Cardiac septum (tissue), 1 donor: Measurements from ENCODE around the gene CA10. TPM values are rescaled to one million over a fixed set of nuclear protein-coding genes. Genes with fewer than 3 reads are reported as not detected.
A peak's percentile ranks its signal among the peaks of the same experiment; 100 is the strongest.

Experiments
- DNase-seq: peaks from one replicate; pipeline ENCODE4 v3.0.0-alpha.2; 2020; ENCODE audit warnings: low spot score
- intact Hi-C: fragments of 100-400 bp; cut with DNase I; formaldehyde crosslinking; loops from one replicate; pipeline ENCODE4 v1.14.0; 2022
- total RNA-seq: library from RNA; stranded (reverse); fragmentation: NEBNext Ultra II Directional; extraction: Animal tissue kit (Norgen Biotek cat#: 25700); gene quantifications from one replicate; pipeline ENCODE4 v1.2.1, GENCODE V29; 2021
- donor health status: DM: no; HTN: no; CAD: no.

The CA10 gene
- total RNA-seq, 1 donor from 2014 or later, result not detected

DNA sequence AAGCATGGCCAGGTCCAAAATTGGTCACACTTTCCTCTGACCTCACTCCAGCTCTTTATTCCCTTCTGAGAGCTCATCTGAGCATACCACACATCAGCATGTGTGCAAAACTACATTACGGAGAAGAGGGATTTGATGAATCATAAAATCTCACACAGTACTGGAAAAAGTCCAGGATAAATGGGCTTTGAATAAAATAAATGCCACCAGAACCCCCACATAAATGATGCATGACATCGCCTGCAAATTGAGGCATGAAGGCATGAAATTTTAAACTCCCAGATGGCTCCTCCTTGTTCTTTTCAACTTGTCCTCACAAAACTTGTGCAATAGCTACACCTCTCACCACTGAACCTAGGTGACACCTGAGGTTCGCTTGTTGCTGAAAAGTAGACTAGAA, 439.5 kb downstream of the CA10 start:
- intact Hi-C loops, result no loop called here
- no peak for DNase-seq

DNA sequence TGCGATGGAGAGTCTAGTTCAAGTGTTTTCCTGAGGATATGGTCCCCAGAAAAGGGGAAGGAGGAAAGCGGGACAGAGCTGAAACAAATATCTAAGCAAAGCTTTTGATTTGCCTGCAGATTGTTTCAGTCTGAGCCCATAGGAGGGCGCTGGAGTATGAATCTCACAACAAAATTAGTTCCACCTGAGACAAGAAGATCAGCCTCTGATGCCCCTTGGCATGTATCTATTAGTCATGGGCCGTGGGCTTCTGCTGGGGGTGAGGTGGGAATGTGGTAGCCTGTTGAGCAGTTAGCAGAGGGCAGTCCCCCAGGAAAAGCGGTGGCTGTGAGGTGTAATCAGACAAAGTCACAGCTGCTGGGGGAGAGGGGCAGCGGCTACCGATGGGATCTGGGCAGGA, 446.9 kb downstream of the CA10 start:
- DNase-seq, result no peak
- intact Hi-C loops, result no loop called here

DNA sequence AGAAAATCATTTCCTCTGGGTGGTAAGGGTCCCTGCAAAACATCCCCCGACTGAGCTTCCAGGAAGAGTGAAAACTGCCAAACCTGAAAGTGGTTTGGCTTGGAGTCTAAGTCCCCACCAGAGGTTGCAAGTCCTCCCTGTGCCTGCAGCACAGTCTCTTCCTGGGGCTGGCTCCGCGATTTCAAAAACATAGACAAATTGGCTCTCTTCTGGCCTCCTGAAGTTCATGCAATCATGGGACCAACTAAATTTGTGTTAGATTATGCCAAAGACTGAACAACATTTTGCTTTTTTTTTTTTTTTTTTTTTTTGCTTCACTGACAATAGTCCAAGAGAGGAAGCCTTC, 447.9 kb downstream of the CA10 start:
- DNase-seq, result no peak
- intact Hi-C loops, result no loop called here

DNA sequence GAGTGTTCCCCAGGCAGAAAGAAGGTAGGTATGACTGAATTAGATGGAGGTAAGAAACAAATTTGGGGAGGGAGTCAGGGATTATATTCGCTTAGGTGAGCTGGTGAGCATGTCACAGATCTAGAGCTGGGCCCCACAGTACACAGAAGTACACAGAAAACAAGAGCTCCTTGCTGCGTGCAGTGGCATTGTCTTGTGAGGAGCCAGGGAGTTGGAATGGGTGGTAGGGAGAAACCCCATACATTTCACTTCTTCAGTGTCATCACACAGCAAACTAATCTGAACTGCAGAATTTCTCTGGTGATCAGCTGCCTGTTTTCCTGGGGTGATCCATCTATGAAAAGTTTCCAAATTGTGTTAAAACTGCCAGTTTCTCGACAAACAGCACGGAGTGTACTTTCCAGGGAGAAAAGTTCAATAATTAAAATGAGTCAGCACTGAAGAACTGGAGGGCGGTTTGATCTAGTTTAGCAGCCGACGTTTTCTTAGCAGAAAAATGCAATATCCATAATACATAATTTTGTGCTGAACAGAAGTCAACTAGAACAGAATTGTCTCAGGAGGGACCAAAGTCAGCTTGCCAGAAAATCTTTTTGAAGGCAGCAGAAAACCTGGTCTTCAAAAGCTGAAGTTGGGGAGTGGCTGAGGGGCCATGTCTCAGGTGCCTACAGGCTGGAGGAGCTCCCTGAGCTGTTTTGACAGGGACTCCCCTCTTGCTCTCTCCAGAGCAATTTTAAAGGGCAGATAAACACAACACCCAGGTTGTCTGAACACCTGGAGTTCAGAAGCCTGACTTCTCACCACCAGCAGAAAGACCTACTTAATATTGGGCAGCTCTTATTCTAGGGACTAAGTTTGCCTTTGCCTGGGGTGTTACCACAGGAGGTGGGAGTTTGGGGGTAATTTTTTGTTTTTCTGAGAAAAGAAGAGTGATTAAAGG, 448.6 kb downstream of the CA10 start:
- DNase-seq, result no peak
- intact Hi-C loops, result no loop called here

DNA sequence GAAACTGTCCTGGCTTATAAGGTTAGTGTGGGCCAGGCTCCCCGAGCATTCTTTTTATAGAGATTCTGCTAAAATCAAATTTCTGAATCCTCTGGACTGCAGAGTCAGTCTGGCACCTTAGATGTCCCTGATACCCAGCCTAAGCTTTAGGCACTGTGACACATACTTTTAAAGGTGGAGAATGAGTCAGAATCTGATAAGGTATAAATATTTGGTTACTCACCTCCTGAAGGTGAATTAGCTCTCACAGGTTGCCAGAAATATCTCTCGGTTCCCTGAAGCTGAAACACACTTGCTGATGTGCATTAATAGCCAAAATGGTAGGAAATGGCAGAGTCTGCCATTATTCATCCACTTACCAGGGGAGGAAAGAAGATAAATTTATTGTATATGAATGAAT, 451.3 kb downstream of the CA10 start:
- DNase-seq, result no peak
- intact Hi-C loops, result no loop called here

DNA sequence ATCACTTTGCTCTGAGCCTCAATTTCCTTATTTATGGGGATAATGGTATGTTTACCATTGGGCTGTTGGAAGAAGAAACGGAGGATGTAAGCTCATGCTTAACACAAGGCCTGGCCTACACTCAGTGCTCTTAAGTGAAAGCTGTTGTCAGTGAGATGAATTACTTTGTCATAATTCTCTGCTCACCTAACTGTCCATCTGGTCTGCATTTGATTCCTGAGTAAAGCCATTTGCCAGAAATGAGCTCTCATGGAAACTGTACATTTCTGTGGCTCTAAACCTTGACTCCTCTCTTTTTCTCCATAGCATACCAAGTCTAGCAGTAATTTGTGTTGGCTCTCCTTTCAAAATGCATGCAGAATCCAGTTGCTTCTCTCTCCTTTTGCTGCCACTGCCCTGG, 452.4 kb downstream of the CA10 start:
- intact Hi-C loops, result no loop called here
- no peak for DNase-seq

DNA sequence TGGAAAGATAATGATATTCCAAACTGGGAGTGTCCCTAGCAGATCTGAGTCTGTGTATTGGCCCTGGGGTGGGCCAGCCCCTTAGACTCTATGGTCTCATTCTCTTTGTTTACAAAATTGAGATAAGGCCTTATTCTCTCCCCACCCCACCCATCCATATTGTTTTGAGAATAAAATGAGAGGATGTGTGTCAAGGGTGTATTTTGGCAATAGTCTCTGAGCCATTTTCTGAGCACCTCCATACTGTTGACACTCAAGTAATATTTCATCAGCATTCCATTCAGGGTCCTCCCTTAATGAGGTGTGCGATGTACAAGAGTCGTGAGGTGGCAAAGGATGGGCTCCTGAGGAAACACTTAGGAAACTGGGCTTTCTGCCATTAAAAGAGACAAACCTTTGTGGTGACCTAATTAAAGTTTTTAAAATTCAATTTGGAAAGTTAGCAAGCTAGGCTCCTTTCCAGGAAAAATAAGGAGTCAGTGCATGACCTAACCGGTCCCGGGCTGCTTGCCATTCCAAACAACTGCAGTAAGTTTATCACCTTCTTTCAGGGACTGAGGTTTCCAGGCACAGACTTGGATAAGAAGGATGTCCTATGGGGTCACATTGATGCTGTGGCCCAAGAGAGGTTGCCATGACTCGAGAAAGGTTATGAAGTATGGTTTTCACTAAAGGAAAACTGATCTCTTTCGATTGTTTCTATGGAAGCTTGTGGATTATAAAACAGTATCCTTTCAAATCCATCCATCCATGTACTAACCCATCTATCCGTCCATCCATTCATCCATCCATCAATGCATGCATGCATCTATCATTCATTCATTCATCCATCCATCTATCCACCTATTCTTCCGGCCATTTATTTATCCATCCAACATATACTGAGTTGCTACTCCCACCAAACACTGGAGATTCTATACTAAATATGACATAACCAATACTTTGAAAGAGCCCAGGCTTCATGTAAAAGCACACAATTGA, 454.9 kb downstream of the CA10 start:
- DNase-seq, result peak; percentile 82
- intact Hi-C loops, result no loop called here

DNA sequence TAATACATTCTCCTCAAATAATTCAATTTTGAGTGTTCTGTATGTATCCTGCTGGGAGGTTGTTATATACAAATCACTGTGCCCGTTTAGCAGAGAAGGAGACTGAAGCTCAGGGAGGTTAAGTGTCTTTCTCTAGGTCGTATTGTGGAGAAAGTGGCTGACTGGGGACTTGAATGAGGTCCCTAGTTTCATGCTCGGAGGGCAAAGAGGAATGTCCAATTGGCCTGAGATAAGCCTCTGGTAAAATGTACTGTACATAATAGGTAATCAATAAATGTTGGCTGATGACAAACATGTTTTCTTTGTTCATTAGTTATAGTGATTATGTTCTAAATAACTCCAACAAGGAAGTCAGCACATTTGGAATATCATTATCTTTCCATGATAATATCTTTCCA, 455.6 kb downstream of the CA10 start:
- DNase-seq, result no peak
- intact Hi-C loops, result no loop called here

DNA sequence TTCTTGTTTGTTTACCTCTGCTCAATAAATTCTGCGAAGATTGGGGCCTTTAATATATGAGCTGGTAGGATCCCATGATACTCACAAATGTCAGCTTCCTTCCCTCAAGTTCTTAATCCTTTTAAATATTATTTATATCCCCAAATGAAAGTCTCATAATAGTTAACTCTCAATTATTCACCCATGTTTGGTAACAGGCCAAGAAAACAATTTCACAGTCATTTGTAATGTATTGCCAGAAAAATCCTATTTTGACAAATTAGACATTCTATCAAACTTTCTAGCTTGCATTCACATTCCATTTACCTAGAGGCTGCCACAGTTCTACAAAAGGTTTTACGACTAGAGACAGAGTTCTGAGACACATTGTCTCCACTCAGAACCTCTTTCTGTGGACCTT, 457.0 kb downstream of the CA10 start:
- intact Hi-C loops, result no loop called here
- DNase-seq, result no peak

DNA sequence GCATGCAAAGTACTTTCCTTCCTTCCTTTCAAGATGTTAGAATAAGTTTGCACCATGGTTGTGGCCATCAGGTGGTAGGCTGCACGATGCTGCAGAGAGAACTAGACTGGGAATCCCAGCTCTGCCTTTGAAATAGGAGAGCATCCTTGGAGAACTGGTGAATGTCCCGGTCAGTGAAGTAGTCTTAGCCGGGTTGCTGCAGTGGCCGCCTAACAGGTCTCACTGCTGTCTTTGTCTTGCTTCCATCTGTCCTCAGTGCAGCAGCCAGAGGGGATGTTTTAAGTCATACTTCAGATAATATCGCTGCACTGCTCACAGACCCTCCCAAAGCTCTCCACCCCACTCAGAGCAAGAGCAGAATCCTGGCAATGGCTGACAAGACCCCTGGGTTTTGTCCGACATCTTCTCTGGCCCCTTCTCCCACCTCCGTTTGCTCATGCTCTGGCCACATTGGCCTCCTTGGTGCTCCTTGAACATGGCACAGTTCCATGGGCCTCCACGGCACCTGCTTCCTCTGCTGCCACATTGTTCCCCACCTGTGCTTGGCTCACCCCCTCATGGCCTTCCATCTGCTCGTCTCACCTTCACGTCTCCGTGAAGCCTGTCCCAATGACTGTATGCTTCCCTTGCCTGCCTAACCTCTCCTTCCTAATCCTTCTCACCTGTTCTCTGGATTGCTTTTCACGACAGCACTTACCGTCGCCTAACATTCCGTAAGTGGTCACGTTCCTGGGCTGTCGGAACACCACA, 458.3 kb downstream of the CA10 start:
- no peak for DNase-seq
- intact Hi-C loops, result no loop called here

DNA sequence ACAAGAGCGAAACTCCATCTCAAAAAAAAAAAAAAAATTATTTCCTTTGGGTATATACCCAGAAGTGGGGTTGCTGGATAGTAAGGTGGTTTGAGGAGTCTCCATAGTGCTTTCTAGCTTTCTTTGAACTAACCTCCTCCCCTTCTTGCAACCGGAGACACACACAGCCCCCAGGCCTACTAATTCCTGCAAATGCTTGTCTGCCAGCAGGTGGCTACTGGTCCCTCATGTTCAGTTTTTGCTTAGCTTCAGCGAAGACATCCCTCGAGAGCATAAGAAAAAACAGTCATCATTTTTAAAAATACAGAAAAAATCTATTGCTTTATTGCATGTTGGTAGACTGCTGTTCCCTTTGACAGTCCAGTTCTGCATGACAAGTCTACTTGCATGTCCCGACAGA, 459.2 kb downstream of the CA10 start:
- no peak for DNase-seq
- intact Hi-C loops, result no loop called here

DNA sequence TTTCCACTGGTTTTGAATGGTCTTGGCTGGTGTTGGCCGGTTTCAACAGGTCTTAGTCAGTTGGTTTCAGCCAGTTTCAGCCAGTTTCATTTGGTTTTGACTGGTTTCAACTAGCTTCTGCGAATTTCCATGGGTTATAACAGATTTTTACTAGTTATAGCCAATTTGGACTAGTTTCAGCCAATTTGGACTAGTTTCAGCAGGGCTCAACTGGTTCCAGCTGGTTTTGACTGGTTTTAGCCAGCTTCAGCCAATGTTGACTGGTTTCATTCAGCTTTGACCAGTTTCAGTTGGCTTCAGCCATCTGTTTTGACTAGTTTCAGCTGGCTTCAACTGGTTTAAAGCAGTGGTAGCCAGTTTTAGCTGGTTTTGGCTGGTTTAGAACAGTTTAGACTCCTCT, 465.6 kb downstream of the CA10 start:
- DNase-seq, result no peak
- intact Hi-C loops, result no loop called here

DNA sequence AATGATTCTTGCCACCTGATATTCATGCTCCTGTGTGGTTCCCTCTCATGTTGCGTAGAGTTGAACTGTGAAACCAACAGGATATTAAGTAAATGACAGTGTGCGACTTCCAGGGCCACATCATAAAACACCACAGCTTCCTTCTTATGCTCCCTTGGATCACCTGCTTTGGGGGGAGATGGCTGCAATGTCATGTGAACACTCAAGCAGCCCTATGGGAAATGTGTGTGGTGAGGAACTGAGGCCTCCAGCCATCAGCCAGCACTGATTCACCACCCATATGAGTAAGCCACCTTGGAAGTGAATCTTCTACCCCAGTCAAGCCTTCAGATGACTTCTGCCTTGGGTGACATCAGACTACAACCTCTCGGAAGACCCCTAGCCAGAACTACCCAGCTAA, 470.6 kb downstream of the CA10 start:
- intact Hi-C loops, result no loop called here
- DNase-seq, result no peak

DNA sequence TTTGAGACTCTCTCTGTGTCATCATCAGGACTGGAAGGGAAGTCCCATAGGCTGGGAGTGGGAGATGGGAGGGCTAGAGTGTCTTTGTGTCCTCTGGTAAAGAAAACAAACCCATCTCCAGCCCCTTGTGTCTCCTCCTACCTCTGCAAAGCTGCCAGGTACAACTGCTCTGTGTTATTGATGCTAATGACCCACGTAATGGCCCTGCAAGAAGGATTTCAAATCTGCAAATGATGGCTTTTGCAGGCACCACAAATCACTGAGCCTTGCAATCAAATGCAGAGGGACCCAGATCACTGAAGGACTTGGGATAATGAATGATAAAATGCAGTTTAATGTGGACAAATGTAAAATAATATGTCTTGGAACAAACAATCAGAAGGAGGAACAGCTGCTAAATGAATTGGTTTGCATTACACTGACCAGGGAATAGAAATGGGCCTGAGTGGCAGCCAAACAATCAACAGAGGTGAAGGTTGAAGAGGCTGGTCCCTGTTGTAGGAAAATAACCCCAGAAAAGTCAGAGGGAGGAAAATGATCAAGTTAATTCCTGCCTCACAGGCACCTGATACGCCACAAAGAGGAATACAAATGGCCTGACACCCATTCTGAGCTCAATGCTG, 473.1 kb downstream of the CA10 start:
- intact Hi-C loops, result no loop called here
- no peak for DNase-seq

DNA sequence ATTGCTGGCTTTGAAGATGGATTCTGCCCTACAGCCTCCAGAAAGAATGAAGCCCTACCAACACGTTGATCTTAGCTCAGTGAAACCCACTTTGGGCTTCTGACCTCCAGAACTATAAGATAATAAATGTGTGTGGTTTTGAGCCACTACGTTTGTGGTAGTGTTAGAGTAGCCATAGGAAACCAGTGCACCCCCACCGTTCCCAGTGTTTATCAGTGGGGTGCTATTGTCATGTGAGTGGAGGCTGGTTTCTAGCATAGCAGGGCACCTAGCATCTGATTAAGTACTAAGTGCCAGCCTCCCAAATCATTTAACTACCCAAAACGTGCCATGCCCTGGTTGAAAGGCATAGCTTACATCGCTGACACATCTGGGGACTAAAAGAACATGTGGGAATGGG, 474.3 kb downstream of the CA10 start:
- intact Hi-C loops, result no loop called here
- DNase-seq, result no peak

DNA sequence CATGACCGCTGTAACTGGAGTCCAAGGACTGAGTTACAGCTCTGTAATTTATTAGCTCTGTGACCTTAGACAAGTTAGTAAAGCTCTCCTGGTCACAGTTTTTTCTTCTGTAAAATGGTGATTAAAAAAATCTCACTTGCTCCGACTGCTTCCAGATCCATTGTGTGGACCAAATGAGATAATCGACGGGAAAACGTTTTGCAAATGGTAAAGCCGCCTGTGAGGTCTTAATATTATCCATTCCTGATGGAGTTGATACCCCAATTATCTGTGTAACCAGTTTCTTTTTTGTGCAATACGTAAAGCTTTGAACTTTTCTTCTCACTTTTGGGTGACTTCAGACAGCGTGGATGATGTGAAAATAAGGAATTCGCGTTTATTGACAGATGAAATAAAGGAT, 475.2 kb downstream of the CA10 start:
- intact Hi-C loops, result no loop called here
- DNase-seq, result no peak

DNA sequence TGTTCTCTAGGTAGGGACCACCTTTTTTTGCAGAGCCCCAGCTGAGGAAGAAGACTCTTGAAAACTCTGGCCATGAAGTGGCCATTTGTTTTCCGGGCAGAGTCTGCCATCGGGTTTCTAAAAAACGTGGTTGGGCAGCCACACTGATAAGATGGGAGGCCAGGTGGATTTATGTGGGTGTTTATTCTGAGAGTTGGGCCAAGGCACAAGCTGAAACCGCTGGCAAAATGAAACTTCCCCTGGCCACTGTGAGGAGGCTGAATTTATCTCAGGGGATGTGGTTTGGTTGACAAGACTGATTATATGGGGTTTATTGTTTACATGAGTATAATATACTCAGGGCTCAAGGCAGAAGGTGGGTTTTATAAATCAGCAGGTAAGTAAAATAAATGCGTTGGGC, 476.4 kb downstream of the CA10 start:
- intact Hi-C loops, result no loop called here
- no peak for DNase-seq

DNA sequence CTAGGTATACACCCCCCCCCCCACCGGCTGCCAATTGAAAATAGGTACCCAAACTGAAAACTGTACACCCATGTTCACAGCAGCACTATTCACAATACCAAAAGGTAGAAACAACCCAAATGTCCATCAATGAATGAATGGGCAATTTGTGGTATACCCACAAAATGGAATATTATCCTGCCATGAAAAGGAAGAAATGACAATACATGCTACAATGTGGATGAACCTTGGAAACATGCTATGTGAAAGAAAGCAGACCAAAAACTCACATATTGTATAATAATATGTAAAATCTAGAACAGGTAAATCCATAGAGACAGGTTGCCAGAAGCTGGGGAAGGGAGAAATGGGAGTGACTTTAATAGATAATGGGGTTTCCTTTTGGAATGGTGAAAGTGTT, 480.6 kb downstream of the CA10 start:
- no peak for DNase-seq
- intact Hi-C loops, result no loop called here

DNA sequence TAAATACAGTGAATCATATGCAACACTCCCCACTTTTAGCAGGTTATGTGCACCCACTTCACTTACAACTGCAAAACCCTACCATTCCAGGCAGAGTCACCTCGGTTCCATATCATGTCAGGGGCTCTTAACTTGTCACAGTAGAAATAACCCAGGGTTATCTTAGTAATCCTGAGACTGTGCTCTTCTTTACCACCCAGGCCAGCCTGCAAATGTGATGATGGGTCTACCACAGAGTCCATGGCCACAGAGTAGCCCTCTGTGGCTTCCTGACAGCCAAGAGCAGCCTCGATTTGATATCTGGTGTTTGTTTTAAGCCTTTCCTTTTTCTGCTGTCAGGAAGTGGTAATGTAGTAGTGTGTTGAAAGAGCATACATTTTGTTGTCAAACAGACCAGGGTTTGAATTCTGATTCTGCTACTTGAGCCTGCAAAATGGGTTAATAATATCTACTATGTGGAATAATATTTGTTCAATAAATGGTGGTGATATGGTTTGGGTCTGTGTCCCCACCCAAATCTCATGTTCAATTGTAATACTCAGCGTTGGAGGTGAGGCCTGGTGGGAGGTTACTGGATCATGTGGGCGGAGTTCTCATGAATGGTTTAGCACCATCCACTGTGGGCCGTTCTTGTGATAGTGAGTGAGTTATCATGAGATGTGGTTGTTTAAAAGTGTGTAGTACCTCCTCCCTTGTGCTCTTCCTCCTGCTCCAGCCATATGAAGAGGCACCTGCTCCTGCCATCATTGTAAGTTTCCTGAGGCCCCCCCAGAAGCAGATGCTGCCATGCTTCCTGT, 481.6 kb downstream of the CA10 start:
- intact Hi-C loops, result no loop called here
- DNase-seq, result no peak
